Mucosa of stomach (tissue), 1 donor: ENCODE results near the gene NXN.
"Not testable (repeated sequence)": the region's sequence is repeated elsewhere in the genome, so short reads cannot be mapped to it uniquely, and the experiment has no call there.

Experiments
- H3K27me3 ChIP-seq: one replicate; pipeline ENCODE4 v1.7.0; 2013; ENCODE audit warnings: mild to moderate bottlenecking, low read length; ENCODE audit not compliant: control insufficient read depth, insufficient read depth
- H3K36me3 ChIP-seq: one replicate; pipeline ENCODE4 v1.7.0; 2013; ENCODE audit warnings: low read length; ENCODE audit not compliant: control insufficient read depth, insufficient read depth
- H3K4me1 ChIP-seq: one replicate; pipeline ENCODE4 v1.7.0; 2013; ENCODE audit warnings: mild to moderate bottlenecking, low read length; ENCODE audit not compliant: control insufficient read depth, insufficient read depth
- H3K4me3 ChIP-seq: one replicate; pipeline ENCODE4 v1.7.0; 2013; ENCODE audit warnings: low read length
- H3K9ac ChIP-seq: one replicate; pipeline ENCODE4 v1.7.0; 2013; ENCODE audit warnings: mild to moderate bottlenecking, low read length, moderate library complexity
- H3K9me3 ChIP-seq: one replicate; pipeline ENCODE4 v1.7.0; 2013; ENCODE audit warnings: mild to moderate bottlenecking, low read length, moderate library complexity; ENCODE audit not compliant: control insufficient read depth
- donor health status: Pancreatic carcinoma.

Gene NXN

DNA sequence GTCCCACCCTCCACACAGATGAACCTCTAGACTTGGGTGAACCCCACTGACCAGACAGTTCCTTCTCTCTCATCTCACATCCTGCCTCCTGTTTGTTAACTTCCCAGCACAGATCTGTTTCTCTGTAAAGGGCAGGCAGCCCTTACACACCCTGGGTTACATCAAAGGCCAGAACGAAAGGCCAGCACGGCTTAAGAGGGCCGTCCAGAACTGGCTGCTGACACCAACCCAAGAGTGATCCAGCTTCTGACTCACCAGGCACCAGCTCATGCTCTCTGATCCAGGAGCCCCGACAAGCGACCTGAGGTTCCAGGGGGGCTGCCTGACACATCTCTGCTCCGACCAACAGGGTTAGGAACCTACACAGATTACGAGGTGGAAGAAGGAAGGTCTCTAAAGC lies 110.5 kb downstream of the NXN start:
- H3K9ac ChIP-seq, result no peak overlapping the region
- H3K4me3 ChIP-seq, result no peak overlapping the region
- H3K9me3 ChIP-seq, result no peaks in the 10 kb centered on the region
- H3K36me3 ChIP-seq, result no peaks in the 10 kb centered on the region
- peaks cover 3% of the 10 kb centered on the region for H3K4me1 ChIP-seq
- H3K27me3 ChIP-seq, result no peaks in the 10 kb centered on the region

DNA sequence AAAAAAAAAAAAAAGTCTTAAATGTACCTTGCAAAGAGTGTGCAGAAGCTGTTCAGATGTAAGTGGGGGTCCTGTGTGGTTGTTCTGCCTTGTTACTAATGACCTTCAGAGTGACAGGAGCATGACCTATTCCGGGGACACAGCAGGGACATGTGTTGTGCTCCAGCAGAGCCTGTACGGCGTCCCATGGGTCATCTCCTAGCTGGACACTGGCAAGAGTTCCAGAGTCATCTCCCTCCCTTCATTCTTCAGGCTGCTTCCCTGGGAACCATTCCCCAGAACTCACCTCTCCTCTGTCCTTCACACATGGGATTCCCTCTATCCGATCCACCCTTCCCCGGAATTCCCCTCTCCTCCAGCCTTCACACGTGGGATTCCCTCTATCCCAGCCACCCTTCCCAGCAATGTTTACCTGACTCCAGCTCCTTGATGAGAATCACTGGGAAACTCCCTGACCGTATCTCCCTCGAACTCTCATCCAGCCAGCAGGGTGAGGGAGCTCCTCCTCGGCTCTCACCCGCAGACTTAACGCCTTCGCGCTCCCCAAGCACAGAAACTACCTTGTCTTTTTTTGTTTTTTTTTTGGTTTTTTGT lies 111.6 kb downstream of the NXN start:
- Histone ChIP-seq H3K4me3 (no peak overlapping the region), H3K4me1 (peaks cover 3% of the 10 kb centered on the region), H3K9ac (no peak overlapping the region), H3K27me3 (no peaks in the 10 kb centered on the region), H3K36me3 (no peaks in the 10 kb centered on the region), H3K9me3 (no peaks in the 10 kb centered on the region)

DNA sequence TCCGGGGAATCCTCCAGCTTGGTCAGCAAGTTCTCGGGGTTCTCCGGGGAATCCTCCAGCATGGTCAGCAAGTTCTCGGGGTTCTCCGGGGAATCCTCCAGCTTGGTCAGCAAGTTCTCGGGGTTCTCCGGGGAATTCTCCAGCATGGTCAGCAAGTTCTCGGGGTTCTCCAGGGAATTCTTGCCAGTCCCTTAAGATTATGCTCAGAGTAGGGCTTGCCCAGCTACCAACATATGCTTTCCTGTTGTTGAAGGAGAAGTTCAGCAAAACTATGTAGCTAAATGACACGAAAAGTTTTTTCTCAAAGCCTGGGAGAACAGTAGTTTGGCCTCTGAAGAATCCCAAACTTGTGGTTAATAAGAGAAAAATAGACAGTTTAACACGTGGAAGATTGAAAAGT lies 112.3 kb downstream of the NXN start:
- not testable (repeated sequence) for H3K4me1 ChIP-seq, H3K9ac ChIP-seq, H3K36me3 ChIP-seq, H3K27me3 ChIP-seq, H3K4me3 ChIP-seq, H3K9me3 ChIP-seq

DNA sequence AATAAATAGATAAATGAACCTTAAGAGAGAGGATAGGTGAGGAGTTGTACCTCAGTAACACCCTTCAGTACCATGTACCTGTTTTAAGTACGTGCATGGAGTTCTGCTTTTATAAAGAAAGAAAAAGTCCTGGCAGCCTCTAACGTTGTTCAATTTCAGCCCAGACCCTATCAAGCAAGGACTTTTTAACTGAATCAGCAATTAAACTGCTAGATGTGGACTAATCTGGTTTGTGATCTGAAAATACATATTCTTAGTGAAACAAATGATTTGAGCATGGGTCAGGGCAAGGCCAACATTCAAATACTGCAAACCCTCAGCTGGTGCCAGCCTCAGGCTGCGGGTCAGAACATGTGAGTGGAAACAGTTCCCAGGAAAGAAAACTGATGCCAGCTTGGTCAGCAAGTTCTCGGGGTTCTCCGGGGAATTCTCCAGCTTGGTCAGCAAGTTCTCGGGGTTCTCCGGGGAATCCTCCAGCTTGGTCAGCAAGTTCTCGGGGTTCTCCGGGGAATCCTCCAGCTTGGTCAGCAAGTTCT lies 112.9 kb downstream of the NXN start:
- H3K9me3 ChIP-seq, result no peaks in the 10 kb centered on the region
- H3K9ac ChIP-seq, result no peak overlapping the region
- H3K4me1 ChIP-seq, result peaks cover 3% of the 10 kb centered on the region
- no peaks in the 10 kb centered on the region for H3K27me3 ChIP-seq
- H3K4me3 ChIP-seq, result no peak overlapping the region
- H3K36me3 ChIP-seq, result no peaks in the 10 kb centered on the region

DNA sequence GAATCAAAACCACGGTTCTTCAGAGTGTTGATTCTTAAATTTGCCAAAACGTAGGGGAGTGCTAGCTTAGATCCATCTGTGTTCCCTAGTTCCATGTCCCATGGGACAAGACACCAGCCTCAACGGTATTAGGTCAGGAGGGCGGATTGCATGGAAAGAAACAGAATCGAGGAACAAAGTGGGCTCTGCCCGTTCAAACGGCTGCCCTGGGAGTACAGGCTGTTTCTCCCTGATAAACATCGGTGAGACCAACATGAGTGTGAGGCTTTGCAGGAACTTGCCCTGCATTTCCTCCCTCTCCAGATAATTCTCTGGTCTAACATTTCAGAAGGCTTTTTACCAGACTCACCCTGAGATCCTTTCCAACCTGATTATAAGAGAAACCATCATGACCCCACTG lies 115.3 kb downstream of the NXN start:
- no peaks in the 10 kb centered on the region for H3K36me3 ChIP-seq
- H3K27me3 ChIP-seq, result no peaks in the 10 kb centered on the region
- H3K4me3 ChIP-seq, result no peak overlapping the region
- H3K4me1 ChIP-seq, result peaks cover 6% of the 10 kb centered on the region
- no peak overlapping the region for H3K9ac ChIP-seq
- no peaks in the 10 kb centered on the region for H3K9me3 ChIP-seq

DNA sequence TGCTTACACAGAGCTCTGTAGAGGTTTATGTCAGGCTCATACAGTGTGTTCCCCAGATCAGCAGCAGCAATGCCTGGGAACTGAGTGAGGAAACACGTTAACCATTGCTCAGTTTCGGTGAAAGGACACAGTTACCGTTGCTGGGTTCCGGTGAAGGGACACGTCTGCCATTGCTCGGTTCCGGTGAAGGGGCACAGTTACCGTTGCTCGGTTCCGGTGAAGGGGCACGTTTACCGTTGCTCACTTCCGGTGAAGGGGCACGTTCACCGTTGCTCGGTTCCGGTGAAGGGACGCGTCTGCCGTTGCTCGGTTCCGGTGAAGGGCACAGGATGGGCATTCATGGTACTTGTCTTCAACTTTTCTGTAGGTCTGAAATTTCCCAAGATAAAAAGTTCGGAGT lies 115.7 kb downstream of the NXN start:
- Histone ChIP-seq H3K4me3 (no peak overlapping the region), H3K4me1 (peaks cover 6% of the 10 kb centered on the region), H3K9ac (no peak overlapping the region), H3K9me3 (no peaks in the 10 kb centered on the region), H3K27me3 (no peaks in the 10 kb centered on the region), H3K36me3 (no peaks in the 10 kb centered on the region)

DNA sequence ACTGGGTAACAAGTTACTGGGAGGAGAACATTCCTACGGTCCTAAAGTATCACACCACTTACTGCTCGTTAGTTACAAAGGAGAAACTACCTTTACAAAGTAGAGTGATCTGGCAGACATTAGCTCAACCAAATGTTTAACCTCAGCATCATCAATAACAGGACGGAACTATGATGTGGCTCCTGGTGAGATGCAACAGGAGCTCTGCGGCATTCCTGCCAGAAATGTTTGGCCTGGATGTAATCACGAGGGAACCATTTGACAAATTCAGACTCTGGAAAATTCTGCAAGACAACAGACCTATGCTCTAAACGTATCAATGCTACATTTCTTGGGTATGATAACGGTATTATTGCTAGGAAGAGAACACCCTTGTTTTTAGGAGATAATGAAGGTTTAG lies 117.0 kb downstream of the NXN start:
- no peaks in the 10 kb centered on the region for H3K9me3 ChIP-seq
- no peaks in the 10 kb centered on the region for H3K27me3 ChIP-seq
- H3K36me3 ChIP-seq, result no peaks in the 10 kb centered on the region
- H3K4me1 ChIP-seq, result peaks cover 3% of the 10 kb centered on the region
- no peak overlapping the region for H3K4me3 ChIP-seq
- H3K9ac ChIP-seq, result no peak overlapping the region

DNA sequence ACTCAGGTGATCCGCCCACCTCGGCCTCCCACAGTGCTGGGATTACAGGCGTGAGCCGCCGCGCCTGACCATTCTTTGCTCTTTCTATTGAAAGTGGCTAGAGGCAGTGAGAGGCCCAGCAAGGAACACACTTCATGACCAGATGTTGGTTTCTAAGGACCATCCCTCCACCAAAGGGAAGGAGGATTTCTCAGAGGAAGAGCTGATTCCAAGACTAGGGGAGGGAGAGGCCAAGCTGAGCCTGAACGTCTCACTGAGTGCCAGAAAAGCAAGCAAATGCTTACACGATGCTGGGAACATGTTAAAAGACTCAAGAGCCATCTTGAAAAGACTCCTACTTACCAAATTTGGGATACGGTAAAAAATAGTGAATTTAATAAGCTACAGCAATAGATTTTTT lies 118.2 kb downstream of the NXN start:
- Histone ChIP-seq H3K4me3 (no peak overlapping the region), H3K36me3 (no peaks in the 10 kb centered on the region), H3K4me1 (peaks cover 3% of the 10 kb centered on the region), H3K27me3 (no peaks in the 10 kb centered on the region), H3K9ac (no peak overlapping the region), H3K9me3 (no peaks in the 10 kb centered on the region)

DNA sequence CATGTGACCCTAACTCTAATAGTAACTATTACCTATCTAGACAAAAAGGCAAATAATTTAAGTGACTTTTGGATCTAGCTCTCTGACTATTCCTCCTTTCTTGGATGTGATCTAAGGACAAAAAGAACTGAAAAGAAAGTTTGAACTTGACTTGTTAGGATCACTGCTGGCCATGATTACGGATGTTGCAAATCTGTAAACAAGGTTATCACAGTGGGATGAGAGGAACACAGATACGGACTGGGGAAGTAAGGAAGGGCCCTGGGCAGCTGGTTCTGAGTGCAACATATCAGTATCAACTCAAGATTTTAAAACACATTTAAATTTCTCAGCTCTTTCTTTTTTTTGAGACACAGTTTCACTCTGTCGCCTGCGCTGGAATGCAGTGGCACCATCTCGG lies 118.8 kb downstream of the NXN start:
- H3K4me1 ChIP-seq, result peaks cover 3% of the 10 kb centered on the region
- H3K4me3 ChIP-seq, result no peak overlapping the region
- H3K36me3 ChIP-seq, result no peaks in the 10 kb centered on the region
- H3K9me3 ChIP-seq, result no peaks in the 10 kb centered on the region
- H3K9ac ChIP-seq, result no peak overlapping the region
- H3K27me3 ChIP-seq, result no peaks in the 10 kb centered on the region

DNA sequence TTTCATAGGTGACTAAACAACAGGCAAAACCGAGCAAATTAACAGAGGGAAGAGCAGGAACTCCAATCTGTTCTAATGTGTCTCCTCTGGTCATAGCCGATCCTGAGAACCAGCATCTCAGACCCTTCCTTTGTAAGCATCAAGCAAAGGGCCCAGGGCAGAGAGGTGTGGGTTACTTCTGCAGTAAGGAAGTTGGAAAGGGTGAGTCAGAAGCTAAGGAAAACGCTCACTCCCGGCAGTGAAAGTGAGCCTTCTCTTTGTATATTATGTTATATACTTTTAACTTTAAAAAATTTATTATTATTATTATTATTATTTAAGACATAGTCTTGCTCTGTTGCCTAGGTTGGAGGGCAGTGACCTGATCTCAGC lies 119.8 kb downstream of the NXN start:
- no peaks in the 10 kb centered on the region for H3K36me3 ChIP-seq
- H3K9ac ChIP-seq, result no peak overlapping the region
- peaks cover 3% of the 10 kb centered on the region for H3K4me1 ChIP-seq
- no peaks in the 10 kb centered on the region for H3K27me3 ChIP-seq
- H3K9me3 ChIP-seq, result no peaks in the 10 kb centered on the region
- no peak overlapping the region for H3K4me3 ChIP-seq

DNA sequence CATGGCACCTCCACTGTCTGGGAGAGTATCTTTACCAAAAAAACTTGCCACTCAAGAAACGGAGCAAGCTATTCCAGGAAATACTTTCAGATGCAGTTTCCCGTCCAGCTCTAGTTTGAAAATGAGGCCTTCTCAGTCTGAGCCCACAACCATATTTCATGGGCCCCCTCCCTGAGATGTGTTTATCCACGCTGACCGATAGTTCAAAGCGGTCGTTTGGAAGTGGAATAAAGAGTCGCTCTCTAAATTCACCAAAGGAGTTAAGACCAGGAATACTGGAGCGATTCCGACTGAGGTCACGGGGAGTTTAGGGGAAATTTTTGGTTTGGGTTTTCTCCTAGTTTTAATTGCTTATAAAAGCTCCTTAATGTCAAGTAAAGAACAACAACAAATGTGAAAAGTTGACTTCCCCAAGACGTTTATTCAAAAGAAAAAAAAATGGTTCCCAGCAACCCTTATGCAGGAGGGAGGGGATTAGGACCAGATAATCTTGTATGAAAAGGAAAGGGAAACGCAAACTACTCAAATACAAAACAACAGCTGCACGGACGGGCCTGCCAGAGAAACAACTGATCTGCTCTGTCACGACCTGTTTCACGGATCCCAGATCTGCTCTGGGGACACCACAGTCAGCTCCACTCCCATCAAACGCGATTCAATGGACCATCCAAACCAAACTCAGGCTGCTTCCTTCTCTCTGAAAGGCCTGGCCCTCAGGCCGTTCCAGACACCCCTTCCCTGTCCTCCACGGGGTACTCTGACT lies 120.3 kb downstream of the NXN start:
- H3K4me3 ChIP-seq, result no peak overlapping the region
- no peaks in the 10 kb centered on the region for H3K27me3 ChIP-seq
- H3K9me3 ChIP-seq, result no peaks in the 10 kb centered on the region
- H3K4me1 ChIP-seq, result peaks cover 3% of the 10 kb centered on the region
- H3K36me3 ChIP-seq, result no peaks in the 10 kb centered on the region
- no peak overlapping the region for H3K9ac ChIP-seq

DNA sequence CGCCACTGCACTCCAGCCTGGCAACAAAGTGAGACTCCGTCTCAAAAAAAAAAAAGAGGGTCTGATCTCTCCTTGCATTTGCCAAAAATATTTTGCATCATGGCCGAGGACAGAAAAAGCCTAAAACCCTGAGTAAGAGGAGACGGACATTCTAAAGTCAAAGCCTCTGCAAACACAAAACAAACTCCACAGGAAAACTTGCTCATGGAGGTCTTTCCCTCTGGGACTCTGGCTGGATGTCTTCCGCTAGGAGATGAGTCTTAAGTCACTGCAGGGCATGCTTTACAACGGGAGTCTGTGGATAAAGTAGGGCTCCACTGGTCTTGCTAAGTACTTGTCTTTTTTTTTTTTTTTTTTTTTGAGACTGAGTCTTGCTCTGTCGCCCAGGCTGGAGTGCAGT lies 123.4 kb downstream of the NXN start:
- Histone ChIP-seq H3K4me3 (no peak overlapping the region), H3K9me3 (no peaks in the 10 kb centered on the region), H3K9ac (no peak overlapping the region), H3K36me3 (no peaks in the 10 kb centered on the region), H3K4me1 (peaks cover 3% of the 10 kb centered on the region), H3K27me3 (no peaks in the 10 kb centered on the region)
